NCI-H1048 (cell line): ENCODE data around the gene BIN1.

Experiments
- DNase-seq: peaks from one replicate; lab custom pipeline; 2025; lab: John Stamatoyannopoulos, UW

Gene BIN1

DNA sequence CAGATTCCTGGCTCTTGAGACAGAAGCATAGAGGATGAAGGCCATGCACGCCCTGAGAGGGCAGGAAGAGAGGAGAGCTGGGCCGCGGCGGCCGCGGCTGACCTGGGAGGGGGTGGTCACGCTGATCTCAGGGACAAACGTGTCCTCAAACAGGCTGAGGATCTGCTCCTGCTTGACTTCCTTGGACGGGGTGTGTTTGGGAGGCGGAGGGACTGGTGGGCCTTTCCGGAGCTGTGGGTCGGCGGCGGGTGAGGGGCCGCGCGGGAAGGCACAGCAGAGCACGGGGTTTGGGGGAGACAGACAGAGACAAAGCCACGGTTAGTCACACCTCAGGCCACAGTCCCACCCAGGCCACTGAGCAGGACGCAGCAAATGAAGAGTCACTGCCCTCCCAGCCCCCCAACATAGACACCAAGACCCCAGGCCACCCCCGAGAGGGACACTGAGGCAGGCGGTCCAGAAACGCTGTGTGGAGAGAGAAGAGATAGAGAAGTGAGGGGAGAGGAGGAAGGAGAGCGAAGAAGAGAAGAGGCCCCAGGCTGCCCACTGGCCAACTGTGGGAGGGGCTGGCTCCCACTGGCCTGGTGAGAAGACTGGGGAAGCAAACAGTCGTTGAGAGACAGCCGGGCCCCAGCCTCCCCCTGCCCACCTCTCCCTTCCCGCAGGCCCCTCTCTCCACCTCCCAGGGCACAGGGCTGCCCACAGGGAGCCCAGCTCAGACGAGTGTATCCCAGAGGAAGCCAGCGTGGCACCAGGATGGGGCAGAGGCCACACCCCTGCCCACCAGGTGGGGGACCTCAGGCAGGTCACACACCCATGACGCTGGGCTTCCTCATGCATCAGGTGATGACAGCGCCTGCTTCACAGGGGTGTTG is 49.3 kb downstream of the BIN1 start:
- no peak for DNase-seq

DNA sequence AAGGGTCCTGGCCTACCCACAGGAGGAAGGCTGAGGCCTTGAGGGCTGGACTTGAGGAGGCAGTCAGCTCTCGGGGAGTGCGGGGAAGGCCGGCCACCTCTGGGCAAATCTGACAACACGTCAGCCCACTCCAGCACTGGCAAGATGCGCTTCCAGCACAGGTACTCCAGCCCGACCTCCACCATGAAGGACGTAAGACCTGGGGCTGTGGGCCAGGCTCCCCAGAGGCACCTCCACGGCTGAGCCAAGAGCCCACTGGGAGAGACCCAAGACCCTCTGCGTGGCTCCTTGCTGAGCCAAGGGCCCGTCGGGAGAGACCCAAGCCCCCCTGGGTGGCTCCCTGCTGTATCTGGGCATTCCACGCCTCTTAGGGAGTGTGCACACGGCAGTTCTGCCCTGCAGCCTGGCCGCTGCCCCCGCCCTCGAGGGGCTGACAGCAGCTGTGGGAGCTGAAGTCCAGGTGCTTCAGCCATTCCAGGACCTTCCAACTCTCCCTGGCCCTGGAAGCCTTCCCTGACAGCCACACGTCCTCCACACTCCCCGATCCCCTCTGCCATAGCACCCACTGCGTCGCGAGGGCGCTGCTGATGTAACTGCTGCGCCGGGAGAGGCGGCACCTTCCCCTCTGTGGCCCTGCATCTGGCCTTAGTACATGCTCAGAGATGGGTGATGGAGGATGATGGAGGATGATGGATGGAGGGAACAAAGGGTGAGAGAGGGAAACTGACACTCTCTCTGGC is 50.2 kb downstream of the BIN1 start:
- no peak for DNase-seq

DNA sequence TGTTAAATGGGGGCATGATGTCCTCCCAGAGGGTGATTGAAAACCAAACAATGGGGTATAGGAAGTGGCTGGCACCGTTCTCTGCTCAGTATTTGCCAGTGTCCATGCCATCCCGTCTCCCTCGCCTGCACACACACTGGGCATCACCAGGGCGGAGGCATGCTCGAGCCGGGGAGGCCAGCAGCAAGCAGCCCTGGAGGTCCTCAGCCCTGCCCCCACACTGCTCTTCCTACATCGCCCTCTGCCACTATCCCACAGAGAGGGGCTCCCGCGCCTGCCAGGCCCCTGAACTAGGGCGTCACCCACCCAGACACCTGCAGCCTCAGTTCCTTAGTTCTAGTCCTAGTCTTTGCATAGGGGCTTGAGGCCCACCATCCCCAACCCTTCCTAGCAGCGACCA is 50.9 kb downstream of the BIN1 start:
- no peak for DNase-seq

DNA sequence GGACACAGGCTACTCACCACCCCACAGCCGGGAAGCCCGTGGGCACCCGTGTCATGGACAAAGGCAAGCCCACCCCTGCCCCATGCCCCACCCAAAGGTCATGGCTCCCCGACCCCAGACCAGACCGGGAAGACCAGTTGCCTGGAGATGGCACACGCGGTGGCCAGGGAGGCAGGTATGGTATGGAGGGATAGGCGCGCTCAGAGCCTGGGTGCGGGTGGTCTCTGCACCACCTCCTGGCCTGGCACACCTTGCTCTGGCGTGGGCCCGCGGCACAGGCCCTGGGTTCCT is 51.2 kb downstream of the BIN1 start:
- no peak for DNase-seq

DNA sequence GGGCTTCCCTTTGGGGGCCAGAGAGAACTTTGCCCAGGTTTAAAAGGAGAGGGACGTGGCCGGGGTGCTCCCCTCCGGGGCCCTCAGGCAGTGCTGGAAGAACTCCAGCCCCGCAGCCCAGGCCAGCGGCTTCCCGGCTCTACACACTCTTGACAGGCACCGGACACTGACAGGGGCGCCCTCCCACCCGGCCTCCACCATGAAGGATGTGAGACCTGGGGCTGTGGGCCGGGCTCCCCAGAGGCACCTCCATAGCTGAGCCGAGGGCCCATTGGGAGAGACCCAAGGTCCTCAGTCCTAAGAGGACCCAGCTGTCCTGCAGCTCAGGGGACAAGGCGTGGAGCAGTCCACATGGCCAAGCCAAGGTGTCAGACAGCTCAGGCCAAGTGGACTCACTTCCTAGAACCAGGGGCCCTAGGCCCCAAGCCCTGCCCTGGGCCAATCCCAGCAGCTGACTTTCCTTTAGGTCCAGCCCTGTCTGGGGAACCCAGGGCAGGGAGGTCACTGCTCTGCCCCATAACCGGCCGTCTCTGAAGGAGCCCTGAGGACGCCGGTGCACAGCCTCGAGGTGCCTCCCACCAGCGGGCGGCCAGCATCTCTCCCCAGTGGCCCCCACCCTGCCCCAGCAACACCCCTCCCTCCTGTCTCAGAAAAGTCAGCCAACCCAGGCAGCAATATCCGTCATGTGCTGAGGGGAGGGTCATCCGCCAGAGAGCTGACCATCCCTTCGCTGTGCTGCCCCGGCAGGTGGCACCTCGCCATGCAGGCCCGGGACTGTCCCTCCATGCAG is 51.8 kb downstream of the BIN1 start:
- no peak for DNase-seq

DNA sequence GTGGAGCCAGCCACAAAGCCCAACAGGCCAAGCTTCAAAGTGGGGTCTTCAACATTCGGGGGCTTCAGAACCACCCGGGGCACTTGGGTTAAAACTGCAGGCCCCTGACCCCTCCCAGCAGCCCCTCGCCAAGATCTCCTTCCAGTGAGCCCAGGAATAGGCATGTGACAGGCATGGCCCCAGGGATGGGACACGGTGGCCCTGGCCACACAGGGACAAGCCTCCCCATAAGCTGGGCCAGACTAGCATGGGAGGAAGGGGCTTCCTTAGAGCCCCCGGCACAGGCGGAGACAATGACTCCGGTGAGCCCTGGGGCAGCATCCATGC is 52.4 kb downstream of the BIN1 start:
- DNase-seq, result no peak

DNA sequence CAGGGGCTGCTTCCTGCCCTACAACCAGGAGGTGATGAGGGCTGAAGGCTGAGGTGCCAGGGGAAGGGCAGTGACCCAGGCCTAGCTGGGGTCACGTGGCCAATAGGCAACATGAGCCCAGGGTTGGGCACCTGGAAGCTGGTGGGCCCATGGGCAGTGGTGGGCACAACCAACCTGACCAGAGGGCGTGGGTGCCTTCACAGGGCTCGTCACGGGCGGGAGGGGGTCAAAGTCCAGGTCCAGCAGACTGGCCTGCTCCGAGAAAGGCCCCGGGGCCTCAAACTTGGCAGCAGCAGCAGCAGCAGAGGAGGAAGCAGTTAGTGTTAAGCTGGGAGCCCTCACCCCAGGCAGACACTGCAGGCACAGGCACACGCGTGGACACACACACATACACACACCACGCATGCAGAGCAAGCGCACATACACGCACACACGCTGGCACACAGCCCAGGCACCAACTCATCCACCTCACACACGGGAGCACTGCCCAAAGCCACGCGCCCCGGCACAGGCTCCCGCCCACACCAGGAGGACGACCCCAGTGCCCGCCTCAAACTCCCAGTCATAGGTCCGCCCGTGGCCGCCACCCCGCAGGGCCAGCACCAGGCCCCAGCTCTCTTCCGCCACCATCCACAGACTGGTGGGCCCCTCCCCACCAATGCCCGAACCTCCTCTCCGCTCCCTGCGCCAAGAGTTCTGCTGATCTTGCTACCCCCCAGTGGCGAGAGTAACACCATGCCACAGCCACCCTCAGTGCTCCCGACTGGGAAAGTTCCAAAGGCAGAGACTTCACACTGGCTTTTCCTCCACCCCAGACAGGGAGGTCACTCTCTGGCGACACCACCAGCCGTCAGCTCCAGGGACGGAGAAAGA is 53.0 kb downstream of the BIN1 start:
- DNase-seq, result no peak

DNA sequence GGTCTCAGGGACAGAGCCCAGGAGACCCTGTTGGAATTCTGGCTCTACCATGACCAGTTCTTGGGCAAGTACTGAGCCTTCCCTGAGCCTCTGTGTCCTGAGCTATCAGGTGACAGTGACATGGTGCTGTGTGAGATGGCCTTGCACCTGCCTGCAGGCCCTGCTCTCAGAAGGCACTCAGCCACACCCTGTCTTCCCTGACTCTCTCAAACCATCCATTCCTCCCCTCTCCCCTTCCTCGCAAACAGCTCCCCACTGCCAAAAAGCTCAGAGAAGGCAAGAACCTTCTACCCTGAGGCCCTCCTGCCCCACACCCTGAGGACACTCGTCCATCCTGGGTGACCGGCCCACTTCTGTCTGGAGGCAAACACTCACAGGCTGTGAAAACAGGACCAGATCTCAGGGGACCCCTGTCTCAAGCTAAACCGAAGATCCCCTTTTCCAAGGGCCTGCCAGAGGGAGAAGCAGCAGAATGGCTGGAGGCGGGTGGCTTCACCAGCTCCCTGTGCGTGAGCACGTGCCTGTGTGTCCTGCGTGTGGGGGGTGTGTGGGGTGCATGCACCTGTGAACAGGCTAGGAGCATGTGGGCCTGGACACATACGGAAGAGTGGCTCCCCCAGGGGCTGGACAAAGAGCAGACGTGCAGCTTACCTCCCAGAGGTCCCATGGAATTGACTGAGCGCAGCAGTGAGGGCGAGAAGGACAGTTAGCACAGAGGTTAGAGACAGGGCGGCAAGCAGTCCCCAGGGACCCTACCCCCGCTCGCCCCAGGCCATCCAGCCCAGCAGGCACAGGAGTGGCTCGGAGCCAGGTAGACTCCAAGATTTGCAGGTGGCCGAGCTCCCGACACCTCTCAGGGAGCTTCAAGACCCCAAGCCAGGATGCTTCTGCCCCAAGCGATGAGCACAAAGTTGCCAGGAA is 53.9 kb downstream of the BIN1 start:
- no peak for DNase-seq

DNA sequence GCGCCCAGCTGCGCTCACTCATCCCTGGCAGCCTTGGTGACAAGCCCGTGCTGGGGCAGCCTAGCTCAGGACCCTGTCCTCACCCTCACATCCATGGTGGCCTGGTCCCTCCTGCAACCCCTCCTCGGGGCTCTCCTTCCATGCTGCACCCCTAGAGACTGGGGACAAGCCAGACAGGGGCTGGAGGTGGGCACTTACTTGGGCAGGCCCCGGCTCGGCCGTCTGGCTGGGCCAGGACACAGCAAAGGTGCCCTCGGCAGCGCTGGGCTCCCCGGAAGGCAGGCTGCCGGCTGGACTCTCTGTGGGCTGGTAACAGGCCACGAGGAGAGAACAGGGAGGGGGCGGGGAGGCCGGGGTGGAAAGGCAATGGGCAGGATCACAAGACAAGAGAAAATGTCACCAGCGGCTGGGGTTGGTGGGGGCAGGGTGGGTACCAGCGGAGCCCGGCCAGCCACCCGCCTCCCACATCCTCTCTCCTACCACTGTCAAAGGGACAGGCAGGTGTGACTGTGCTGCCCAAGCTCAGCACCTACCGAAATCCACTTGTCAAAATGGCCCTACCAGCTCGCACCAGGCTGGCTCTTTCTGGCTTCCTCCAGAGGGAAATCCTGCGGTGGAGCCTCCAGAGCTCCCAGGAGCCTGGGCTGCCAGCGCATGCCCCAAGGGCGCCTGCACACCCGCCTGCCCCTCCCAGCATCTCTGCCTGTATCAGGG is 54.7 kb downstream of the BIN1 start:
- DNase-seq, result no peak

DNA sequence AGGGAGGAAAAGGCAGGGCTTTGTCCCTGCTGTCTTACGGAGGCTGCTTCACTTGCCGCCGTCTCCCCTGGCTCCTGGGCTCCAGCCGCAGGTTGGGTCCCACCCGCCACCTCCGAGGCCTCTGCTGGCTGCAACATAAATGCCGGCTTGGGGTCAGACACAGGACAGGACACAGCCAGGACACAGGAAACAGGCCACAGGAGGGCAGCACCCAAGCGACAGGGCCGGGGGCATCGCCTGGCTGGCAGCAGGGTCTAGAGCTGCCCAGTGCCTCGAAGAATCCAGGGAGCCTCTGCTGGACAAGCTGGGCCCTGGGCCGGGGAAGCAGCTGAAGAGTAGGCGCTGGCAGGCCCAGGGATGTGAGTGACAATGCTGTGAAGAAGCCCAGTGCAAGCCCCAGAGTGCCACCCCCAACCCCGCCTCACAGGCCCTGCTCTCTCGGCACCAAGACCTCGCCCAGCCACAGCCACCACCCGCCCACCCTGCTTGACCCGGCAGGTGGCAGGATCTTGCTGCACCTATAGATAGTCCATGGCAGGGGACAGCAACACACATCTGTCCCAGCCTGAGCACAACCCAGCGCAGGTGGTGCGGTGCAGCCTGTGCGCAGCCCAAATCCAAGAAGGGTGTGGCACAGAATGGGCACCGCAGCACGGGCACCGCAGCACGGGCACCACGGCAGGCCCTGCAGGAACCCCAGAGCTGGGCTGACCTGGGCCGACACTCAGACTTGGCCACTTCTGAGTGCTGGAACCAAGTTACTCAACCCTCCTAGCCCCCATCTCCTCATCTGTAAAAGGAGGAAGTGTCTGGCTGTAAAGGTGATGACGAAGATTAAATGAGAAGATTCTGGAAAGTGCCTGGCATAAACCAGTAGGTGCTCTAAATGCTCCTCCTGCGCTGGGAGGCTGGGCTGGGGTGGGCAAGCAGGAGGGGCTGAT is 55.6 kb downstream of the BIN1 start:
- no peak for DNase-seq

DNA sequence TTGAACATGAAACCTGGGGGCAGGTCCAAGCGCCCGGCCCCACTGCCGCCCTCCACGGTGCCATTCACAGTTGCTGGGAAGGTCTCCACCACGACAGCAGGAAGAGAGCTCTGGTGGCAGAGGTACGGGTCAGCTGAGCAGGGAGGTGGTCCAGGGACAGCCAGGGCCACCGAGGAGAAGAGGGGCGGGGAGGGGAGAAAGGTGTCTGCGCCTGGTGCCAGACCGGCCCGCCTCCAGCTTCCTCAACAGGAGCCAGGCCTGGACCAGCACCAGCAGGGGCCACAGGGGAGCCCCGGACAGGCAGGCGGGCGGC is 56.2 kb downstream of the BIN1 start:
- no peak for DNase-seq

DNA sequence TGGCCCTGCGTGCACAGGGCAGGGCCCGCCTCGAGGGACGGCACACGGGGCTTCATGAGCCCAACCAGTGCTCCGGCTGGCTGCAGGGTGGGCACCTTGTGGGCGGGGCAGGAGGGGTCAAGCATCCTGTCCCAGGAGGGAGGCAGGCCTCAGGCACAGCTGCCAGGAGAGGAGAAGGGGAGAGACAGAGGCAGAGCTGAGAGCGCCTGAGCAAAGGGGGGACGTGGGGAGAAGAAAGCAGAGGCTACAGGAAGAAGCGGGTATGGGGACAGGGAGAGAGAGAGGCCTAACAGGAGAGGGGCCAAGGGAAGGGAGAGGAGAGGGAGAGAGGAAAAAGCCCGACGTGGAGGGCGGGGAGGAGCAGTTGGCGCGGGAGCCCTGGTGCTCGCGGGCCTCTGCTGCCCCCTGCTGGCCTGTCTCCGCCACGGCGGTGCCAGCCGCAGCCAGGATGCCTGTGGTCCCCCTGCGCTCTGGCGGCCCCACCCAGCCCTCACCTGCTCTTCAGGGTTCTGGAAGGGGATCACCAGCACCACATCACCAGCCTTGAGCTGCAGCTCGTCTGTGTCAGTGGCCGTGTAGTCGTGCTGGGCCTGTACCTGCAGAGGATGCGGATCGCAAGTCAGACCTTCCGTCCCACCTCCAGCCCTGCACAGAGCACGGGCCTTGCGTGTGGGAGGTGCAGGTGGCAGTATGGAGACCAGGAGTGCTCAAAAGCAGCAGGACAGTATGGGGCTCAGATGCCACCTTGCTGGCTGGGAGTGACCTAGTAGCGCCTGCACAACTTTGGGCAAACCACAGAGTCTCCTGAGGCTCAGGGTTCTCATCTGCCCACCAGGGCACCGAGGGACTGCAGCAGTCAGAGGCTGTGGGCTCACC is 56.8 kb downstream of the BIN1 start:
- peak; percentile 14 for DNase-seq

DNA sequence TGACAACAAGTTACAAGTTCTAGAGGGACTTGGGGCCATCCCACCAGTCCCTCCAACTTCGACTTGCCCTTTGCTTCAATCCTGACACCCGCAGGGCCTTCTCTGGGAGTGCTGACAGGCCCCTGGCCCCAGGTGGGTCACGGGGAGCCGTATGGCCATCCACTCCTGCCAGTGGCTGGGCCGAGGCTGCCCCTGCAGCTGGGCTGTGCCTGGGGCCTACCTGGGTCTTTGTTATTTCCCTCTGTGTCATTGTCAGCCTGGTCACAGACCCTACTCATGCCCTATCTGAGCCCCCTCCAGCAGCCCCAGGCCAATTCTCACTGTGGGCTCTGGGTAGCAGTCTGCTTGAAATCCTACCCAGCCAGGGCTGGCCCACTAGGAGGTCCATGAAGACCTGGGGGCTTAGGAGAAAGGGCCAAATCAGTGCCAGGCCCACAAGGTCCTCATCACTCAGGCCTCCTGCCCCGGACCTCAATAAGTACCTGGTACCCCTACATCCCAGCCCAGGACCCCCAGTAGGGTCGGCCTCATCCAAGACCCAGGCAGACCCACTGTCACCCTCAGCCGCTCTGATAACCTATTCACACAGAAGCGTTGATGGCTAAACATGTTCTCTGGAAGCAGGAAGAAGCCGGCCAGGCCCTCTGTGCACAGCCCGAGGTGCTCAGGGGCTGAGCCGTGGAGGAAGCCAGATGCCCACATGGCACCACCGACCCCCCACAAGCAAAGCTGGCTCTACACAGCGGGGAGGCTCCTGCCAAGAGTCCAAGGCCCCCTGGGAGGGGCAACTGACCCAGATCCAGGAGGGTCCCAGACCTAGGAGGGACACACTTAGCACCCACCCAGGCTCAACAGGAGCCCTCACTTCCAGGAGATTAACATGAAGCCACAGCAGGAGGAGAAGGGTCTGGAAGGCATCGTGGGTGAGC is 57.7 kb downstream of the BIN1 start:
- no peak for DNase-seq

DNA sequence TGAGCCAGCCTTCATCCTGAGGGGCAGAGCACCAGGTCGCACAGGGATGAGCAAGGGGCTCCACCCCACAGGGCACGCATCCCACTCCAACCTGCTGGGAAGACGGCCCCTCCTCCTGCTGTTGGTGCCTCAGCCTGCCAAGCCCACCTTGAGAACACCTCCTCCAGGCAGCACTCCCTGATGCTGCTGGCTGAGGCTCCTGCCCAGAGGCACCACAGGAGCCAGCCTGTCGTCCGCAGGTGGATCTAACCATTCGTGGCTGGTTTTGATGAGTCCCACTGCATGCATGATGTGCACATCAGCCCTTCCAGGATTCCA is 58.4 kb downstream of the BIN1 start:
- no peak for DNase-seq

DNA sequence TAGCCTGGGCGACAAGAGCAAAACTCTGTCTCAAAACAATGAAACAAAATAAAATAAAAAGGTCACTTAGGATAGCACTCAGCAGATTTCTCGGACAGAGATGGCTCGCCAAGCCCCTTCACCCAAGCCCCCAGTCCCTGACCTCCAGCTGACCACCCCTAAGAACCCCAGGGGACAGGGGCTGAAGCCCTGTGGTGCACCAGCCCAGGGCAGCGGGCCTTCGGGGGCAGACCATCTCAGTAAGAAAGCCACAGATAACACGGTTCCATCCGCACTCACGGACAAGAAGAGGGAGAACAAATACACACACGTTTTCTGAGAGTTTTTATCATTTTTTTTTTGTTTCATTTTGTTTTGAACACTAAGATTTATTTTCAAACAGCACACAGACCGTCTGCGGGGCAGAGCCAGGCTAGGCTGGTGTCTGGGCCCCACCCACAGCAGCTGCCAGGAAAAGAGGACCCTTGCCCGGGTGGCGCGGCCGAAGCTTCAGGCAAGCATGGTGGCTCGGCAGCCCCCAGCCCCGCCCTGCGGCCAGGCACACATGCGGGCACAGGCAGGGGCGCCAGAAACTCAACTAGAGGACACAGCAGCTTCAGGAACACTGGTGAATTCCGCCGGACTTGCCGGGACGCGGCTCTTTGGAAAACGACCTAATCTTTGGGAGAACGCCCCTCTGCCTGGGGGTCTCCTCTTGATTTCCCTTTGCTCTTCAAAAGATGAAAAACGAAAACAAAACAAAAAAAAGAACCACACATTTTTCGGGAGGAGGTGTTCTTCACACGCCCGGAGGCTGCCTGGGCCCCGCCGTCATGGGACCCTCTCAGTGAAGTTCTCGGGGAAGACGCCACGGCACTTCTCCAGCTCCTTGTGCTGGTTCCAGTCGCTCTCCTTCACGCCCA is 59.0 kb downstream of the BIN1 start:
- DNase-seq, result no peak

DNA sequence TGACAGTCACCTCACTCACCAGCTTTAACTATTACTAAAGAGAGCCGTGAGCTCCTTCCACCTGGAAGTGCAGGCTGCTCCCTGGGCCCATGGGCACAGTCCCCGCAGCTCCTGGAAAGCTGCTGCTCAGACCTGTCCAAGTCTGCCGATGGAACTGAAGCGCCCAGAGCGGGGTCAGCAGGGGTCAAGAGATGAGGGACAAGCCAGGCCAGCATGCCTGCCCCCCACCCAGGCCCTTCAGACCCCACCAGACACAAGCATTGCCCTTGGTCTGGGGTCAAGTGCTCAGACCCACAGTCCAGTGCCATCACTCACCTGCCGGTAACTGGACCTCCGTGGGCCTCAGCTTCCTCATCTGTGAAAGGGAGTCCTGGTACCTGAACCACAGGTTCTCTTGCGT is 59.9 kb downstream of the BIN1 start:
- DNase-seq, result no peak
